ENCODE measurements around the gene RASGRP2. TPM values are rescaled to one million over a fixed set of nuclear protein-coding genes. Genes with fewer than 3 reads are reported as not detected.

Gene RASGRP2
- total and polyA plus RNA-seq, 2 of the 8 experiments (the other 6 are each of a cell fraction or from before 2014, with no cell fraction given) = 40.6 to 45.7 TPM

- Histone ChIP-seq H3K36me3 (ENCODE audit: control insufficient read depth in 2 of 4, insufficient read depth in 4 of 4, low read length in 3 of 4) (peaks cover 14 to 38% (median 27%) of the 10 kb centered on the region in 4 experiments), H3K18ac (ENCODE audit: extremely low read depth, low read length) (peak overlapping the region; percentile 99), H3K27me3 (replicated peaks in 1 of 4; ENCODE audit: control insufficient read depth in 3 of 4, extremely low read depth in 1 of 4, insufficient read depth in 3 of 4, low read length in 3 of 4) (no peaks in the 10 kb centered on the region), H3K27ac (ENCODE audit: low read depth, low read length) (peak overlapping the region; percentile 86), H2BK20ac (ENCODE audit: low read length) (peak overlapping the region; percentile 99), H3K9me3 (ENCODE audit: insufficient read depth in 2 of 2, low read depth in 1 of 2, low read length in 1 of 2) (no peaks in the 10 kb centered on the region), H4K91ac (replicated peaks; ENCODE audit: insufficient read length, low read length) (peak overlapping the region; percentile 94), H3K56ac (replicated peaks; ENCODE audit: insufficient read length, low read depth, low read length) (no peak overlapping the region), H3K79me2 (ENCODE audit: control insufficient read depth in 1 of 2, insufficient read depth in 2 of 2, low read length in 2 of 2) (peaks cover 0 to 9% of the 10 kb centered on the region in 2 experiments; a peak in 1 of 4 replicates), H2BK12ac (ENCODE audit: low read depth, low read length) (peak overlapping the region; percentile 99), H3K23me2 (ENCODE audit: low read depth, low read length) (no peaks in the 10 kb centered on the region), H3K4me3 (ENCODE audit: extremely low read depth in 1 of 4, insufficient read depth in 2 of 4, low read depth in 3 of 4, low read length in 4 of 4) (peak overlapping the region in 3 of 4 experiments; percentile 14 to 36 (median 29); a peak in 4 of 8 replicates), H2BK15ac (ENCODE audit: low read length) (peak overlapping the region; percentile 88), H3K79me1 (ENCODE audit: low read depth, low read length) (peaks cover 3% of the 10 kb centered on the region), H3K4me1 (replicated peaks in 1 of 4; ENCODE audit: control insufficient read depth in 3 of 4, insufficient read depth in 4 of 4, low read length in 3 of 4) (peaks cover 26 to 73% (median 62%) of the 10 kb centered on the region in 4 experiments), H4K5ac (ENCODE audit: insufficient read length, low read depth, low read length) (peak overlapping the region; percentile 58), H3K4me2 (ENCODE audit: insufficient read depth in 1 of 2, low read depth in 2 of 2, low read length in 2 of 2) (peak overlapping the region; percentile 56 to 70), H2AFZ (ENCODE audit: low read length) (no peak overlapping the region), H2AK5ac (ENCODE audit: low read depth, low read length) (peak overlapping the region; percentile 99; the same call in 1 of the 2 replicates), H3K23ac (ENCODE audit: insufficient read length) (no peak overlapping the region), H2BK5ac (ENCODE audit: low read depth, low read length) (peak overlapping the region; percentile 100), H3K14ac (ENCODE audit: insufficient read length) (no peak overlapping the region), H2BK120ac (replicated peaks; ENCODE audit: low read depth, low read length) (peak overlapping the region; percentile 77), H4K20me1 (replicated peaks in 1 of 2; ENCODE audit: control insufficient read depth in 1 of 2, insufficient read depth in 2 of 2, low read length in 2 of 2) (peaks cover 7 to 14% of the 10 kb centered on the region in 2 experiments), H3K4ac (replicated peaks; ENCODE audit: insufficient read length, low read depth, low read length) (peak overlapping the region; percentile 42), H3K9ac (replicated peaks in 1 of 4; ENCODE audit: extremely low read depth in 1 of 4, low read depth in 3 of 4, low read length in 3 of 4) (peak overlapping the region in 2 of 4 experiments; percentile 51 to 56; a peak in 5 of 7 replicates), H4K8ac (ENCODE audit: extremely low read depth, insufficient read depth, low read length) (no peak overlapping the region)
- POLR2A ChIA-PET (ENCODE audit: partially characterized antibody) = interaction anchor here (0.6 to 42.9 kb wide), 12 partner anchors 3 to 374 kb away, joined by 3 to 1087 read pairs (median 3); partner anchors contain the start of genes PYGM, RASGRP2 and SF1
- DNase-seq (ENCODE audit: low read depth in 1 of 2, low spot score in 2 of 2) (no peak), FAIRE-seq (no peak)
- CTCF ChIA-PET (ENCODE audit: partially characterized antibody) = interaction anchor here (0.5 to 23.6 kb wide), 8 partner anchors 8 to 313 kb away, joined by 3 to 376 read pairs (median 4); partner anchors contain the start of gene RASGRP2
- TF ChIP-seq POLR2A (IDR thresholded peaks at IDR 0.05; ENCODE audit: control extremely low read depth in 1 of 2, low read depth in 2 of 2, low read length in 2 of 2) (peak in 1 of 2 experiments; percentile 46; a peak in 2 of 3 replicates), POLR2AphosphoS5 (IDR thresholded peaks at IDR 0.05; ENCODE audit: low read depth, low read length) (peak; percentile 77; the same call in 1 of the 2 replicates), TCF12 (IDR thresholded peaks at IDR 0.05; ENCODE audit: low read depth, low read length) (no peak)
- WGBS, 2 experiments (ENCODE audit: extremely low coverage in 1 of 2, insufficient coverage in 1 of 2, insufficient read length in 1 of 2, insufficient replicate concordance in 2 of 2, low coverage in 1 of 2, low lambda C conversion rate in 2 of 2, missing lambda C conversion rate in 1 of 2) = 34% methylated on average over 5 of the region's 5 CpGs; no CpG with 5 or more reads in 1 of the 2 experiments
These were observed 18.3 kb upstream of the RASGRP2 start for GRCh38 chr11:64762277-64762673.
